NCI-H345 treated with DMSO at 0.1 percent for 48 hours (cell line): ENCODE data around the gene SCAANT1.
A peak's percentile ranks its signal among the peaks of the same experiment; 100 is the strongest.

Experiments
- DNase-seq: peaks from one replicate; lab custom pipeline; 2025; ENCODE audit not compliant: unreplicated experiment; lab: John Stamatoyannopoulos, UW

SCAANT1 gene

DNA sequence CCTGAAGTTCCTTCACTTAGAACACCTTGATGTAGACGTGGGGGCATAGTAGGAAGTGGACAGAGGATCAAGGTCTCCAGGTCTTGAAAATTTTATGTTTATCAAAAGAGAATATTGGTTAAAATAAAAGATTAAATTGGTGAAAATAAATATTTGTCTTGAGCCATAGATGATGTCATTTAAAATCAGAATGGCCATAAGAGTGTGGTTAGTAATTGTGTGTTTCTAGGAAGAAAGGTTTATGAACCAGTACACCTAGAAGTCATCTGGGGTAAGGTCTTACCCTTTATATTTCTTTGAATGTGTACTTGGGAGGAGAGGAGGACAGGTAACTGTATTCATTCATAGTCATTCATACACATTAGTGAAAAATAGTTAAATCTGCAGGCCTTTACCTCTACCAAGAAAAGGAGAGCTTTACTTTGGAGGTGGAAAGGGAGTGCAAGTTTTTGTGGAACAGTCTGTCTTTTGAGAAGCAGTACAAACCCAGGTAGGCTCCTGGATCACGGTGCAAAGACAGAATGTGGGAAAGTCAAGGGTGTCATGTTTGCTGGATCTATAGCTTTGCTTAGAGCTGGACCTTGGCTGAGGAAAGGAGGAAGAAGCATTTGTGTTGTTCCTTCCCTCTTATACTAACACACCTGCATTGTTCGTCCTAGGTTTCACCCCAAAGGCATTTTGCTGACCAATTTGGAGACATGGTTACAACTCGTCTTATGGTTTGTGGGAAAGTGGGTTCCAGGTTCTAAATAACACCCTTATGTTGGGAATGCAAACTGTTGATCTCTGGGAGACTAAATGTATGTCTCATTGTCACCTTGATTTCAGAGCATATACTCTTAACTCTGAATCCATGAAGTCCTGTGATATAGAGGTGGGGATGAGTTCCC is 6.2 kb downstream of the SCAANT1 start:
- DNase-seq: no peak

DNA sequence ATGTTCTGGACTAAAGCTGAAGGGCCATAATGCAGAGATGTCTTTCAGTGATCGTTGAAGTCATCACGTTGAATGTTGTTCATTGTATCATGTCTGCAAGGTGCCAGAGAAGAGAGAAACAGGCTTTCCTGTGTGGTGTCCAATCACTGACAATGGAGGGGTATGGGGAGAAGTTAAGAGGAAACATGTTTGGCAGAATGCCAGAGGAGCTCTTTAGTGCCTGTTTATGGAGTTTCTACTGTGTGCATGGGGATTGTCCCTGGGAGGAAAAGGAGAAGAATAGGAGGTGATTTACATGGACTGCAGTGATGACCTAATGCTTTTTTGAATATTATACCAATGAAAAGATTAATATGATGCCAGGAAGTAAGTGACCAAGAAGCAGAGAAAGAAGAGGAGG is 11.7 kb downstream of the SCAANT1 start:
- DNase-seq: peak; percentile 67

DNA sequence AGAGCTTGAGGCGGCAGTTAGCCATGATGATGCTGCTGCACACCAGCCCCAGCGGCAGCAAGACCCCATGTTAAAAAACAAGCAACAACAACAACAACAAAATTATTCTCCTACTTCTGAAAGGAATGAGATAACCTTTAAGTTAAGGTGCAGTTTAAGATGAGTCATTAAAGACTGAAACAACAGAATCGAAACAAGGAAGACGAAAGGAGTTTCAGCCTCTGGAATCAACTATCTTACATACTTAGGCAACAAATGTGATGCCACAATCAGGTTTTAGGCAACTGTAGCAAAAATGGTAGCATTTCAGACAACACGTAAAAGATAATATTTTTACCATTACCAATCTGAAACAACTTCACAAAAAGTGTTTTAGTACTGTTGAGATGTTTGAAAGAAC is 12.2 kb downstream of the SCAANT1 start:
- DNase-seq: no peak

DNA sequence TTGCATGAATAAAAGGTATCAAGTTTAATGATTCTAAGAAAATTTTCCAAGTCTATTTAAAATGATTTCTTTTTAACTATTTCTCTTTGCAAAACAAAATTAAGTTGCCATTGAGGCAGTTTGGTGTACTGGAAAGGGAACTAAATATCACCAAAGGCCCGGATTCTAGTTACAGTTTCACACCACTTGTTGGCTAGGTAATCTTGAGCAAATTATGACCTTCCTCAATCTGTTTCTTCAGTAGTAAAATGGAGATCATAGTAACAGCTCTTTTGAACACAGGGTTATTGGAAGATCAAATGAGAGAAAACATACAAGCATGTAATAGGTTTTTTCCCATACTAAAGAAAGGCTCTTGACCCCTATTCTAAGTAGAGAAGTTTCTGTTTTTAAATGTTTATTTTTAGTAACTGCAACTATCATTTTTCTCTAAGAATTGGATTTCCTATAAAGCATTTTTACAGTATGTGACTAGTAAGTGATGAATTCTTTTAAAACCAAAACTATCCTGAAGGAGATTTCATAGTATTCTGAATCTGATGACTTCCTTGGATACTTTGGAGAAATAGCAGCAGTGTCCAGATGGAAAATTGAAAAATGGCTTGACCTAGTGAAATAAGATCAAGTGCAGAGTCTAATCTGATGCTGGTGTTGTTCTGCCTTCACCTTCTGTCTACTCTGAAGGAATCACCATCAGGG is 15.7 kb downstream of the SCAANT1 start:
- DNase-seq: no peak

DNA sequence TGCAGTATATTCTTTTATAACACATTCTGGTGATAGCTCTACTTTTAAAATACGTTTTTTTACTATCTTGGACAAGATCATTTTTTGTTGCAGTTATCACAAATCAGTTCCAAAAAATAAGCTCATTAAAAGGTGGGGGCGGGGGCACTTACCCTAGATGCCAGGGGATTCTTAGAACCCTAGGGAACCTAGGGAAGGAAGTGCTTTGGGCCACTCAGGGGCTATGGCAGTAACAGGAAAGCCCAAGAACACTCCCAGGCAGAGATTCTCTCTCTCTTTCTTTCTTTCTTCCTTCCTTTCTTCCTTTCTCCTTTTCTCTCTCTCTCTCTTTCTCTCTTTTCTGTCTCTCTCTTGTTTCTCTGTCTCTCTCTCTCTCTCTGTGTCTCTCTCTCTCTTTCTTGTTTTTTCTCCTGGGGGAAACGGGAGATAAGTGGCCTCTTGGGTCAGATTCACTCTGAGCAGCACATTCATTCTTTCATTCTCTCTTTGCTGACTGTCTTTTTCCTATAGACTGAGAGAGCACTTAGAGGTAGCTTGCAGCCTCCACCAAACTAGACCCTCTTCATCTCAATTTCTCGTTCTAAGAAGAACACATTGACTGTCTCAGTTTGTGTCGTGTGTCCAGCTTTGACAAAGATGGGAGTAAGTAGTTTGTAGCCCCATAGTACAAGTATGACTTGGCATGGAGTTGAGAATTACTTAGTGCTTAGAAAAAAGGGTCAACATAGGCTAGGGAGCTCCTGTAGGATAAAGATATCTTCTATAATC is 16.6 kb downstream of the SCAANT1 start:
- no peak for DNase-seq

DNA sequence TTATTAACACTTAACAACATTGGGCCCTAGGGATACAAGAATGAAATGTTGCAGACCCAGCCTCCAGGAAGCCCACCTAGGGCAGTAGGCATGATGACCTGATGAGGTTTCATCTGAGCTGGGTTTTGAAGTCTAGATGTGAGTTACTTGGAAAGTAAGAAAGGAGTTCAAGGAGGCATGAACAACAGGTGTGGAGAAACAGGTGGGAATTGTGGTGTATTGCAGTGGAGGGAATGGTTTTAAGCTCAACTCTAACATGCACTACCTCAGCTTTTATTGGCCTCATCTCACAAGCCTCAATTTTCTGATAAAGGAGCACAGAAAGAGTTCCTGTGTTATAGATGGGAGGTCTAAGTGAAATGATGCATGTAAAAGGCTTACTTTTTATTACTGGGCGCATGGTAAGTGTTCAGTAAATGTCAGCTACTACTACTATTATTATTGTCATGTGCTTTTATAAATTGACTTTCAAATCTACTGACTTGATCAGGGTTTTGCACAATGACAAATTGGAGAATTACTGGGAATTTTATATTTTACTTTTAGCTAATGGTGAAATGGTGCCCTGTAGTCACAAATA is 19.3 kb downstream of the SCAANT1 start:
- no peak for DNase-seq

DNA sequence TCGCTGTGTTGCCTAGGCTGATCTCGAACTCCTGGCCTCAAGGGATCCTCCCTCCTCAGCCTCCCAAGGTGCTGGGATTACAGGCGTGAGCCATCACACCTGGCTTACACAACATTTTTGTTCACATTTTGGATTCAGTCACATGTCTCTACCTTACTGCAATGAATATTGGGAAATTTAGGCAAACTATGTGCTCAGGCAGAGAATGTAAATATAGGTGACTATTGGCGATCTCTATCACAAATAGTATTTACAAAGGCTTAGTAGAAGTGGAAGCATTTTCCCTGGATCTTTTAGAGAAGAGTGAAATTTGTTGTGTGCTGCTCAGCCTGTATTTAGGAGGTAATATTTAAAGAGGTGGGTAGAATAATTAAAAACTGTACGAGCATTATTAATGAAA is 20.7 kb downstream of the SCAANT1 start:
- DNase-seq: no peak

DNA sequence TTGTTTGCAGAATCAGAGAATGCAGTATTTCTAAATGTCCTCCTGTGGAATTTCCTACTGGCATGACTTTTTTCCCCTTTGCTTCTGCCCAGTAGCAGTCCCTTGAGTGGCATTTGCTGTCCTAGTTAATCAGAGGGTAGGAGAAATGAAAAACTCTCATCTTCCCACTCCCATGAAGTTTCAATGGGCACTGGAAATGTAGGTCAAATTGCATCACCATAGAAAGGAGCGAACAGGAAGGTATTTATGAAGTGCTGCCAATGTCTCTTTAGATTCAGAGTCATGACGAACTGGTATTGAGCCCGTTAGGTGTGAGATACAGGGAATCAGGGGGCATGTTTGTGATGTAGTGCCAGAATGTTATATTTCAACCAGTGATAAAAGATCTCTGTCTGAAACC is 25.3 kb downstream of the SCAANT1 start:
- no peak for DNase-seq

DNA sequence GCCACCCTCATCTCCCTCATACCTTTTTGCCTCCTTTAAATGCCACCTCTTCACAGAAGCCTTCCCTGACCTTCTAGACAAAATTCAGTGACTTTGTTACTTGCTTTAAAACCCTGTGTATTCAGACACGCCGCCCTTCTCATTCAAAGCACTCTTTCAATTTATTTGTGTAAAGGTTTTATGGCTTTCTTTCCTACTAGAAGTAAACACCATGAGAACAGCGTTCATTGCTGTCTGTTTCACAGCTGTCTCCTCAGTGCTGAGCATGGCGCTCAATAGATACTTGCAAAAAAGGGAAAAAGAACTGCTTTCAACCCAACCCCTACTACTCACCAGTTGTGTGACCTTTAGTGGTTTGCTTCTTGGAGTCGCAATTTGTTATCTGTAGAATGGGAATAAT is 31.5 kb downstream of the SCAANT1 start:
- no peak for DNase-seq

DNA sequence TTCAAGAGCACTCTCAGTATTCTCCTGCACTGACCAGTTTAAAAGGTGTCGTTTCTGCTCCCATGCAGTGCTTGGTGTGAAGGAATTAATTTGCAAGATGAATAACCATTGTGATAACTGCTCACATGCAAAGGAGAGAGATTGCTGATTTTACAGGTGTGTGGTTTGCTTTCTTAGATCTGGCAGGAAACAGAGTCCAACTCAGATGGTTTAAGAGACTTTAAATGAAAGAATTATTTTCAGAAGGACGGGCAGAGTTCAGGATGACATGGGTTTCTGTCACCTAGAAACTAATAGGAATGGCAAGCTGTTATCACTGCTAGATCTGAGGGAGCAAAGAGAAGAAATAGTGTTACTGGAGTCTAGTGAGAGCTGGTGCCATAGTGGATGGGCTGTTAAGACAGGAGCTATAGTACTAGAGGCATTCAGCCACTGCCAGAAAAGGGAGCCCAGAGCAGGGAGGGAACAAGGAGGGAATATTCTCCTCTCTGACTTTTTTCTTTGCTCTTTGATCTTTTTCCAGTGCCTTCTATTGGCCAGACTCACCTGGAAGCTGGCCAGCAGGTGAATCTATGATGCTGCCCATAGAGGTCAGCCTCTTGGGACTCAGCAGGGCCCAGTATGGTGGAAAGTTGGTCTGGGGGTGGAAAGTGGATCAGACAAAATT is 33.7 kb downstream of the SCAANT1 start:
- no peak for DNase-seq

DNA sequence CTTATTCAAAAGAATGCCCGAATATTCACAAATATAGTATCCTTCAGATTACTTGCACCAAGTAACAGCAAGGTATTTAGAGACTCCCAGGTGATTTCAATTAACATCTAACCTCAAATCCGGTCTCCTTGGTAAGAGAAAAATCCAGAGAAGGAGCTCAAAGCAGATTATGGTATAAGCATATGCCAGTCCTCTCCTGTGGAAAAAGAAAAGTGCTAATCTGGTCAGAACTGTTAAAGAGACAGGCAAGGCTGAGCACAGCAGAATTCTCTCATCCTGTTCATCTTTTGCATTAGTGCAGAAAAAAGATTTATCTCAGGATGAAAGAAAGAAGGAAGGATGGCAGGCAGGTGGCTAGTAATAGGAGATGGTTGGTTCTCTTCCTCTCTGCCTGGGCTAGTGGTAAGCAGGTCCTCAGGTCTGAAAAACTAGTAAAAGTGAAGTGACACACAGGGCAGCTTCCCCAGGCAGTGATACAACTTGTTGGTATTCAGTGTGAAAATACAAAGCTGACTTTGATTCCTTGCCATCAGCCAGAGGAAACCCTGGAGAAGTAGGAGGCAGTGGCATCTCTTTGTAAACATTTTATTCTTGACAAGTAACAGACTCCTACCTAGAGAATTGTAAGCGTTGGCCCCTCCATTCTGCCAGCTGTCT is 34.3 kb downstream of the SCAANT1 start:
- no peak for DNase-seq

DNA sequence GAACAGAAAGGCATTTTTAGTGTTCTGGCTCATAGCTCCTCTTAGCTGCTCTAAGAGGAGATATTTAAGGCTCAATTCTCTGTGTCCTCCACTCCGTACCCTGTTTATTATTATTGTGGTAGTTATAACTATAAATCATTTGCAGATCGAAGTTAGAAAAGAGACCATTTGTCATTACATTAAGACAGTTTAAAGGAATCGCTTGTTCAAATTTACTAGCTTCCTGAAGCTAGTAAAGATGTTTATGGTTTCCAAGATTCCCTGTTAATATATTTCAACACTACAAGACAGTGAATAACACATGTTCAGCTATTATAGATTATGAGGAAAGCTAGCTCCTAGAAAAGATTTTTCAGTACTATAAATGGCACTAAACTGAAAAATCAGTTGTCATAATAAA is 35.9 kb downstream of the SCAANT1 start:
- no peak for DNase-seq

DNA sequence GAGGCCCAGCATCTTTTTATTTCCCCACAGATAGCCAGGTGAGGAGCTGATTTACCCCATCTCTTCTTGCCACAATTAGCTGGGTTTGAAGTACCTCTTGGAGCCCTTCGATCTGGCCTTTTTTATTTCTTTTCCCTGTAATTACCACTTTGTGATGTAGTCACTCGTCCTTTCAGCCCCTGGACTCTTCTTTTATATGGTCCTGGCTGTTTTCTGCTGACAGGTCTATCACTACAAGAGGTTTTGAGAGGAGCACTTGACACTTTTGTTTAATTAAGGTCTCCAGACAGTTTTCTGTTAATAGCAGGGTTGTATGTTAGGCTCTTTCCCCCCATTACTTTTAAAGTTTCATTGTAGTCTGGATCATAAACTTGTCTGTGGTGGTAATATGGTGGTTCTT is 36.7 kb downstream of the SCAANT1 start:
- no peak for DNase-seq

DNA sequence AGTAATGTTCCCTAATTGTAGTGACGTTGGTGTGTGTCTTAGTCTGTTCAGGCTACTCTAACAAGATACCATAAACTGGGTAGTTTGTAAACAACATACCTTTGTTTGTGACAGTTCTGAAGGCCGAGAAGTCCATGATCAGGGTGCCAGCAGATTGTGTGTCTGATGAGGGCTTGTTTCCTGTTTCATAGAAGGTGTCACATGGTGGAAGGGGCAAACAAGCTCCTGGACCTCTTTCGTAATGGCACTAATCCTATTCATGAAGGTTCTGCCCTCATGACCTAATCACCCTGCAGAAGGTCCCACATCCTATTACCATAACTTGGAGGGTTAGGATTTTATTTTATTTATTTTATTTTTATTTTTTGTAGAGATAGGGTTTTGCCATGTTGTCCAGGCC is 37.4 kb downstream of the SCAANT1 start:
- DNase-seq: no peak

DNA sequence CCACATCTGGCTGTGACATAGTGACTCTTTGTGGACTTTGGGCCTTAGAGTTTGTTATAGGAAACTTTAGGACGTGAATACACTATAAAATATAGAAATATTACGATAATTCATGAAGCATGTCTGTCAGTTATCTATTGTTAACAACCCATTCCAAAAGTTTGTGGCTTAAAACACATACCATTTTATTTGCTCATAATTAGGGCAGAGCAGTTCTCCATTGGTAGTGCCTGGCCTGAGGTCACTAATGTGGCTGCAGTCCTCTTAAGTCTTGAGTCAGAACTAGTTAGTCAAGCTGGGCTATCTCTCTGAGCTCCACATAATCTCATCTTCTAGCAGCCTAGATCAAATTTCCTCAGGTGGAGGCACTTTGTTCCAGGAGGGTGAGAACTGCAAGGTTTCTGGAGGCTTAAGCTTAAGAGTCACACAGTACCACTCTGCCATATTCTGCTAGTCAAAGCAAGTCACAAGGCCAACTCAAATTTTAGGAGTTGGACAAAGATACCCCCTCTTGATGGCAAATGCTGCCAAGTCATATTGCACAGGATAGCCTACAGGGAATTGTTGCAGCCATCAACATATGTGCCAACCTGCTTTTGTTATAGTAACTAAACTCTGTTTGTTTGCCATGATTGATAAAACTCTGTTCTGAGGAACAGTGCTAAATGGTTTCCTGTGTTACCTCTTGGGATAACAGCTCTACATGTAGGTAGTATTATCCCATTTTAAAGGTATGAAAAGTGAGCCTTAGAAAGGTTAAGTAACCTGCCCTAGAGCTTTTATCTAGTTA is 39.9 kb downstream of the SCAANT1 start:
- no peak for DNase-seq

DNA sequence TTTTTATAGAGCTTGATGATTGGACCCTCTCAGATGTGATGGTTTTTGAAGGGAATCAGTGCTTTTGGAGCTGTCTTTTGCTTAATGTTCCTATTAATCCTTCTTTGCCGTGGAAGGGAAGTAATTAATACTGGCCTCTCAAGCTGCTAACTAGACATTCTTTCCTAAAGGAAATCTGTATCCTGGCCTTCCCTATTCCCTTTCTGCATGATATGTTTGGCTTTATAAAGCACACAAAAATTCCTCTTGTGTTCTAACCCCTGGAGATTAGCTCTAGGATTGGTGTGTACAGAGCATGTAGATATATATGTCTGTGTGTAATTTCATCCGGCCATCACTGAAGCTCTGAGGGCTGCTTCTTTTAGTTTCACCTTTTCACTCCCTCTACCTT is 41.6 kb downstream of the SCAANT1 start:
- DNase-seq: no peak

DNA sequence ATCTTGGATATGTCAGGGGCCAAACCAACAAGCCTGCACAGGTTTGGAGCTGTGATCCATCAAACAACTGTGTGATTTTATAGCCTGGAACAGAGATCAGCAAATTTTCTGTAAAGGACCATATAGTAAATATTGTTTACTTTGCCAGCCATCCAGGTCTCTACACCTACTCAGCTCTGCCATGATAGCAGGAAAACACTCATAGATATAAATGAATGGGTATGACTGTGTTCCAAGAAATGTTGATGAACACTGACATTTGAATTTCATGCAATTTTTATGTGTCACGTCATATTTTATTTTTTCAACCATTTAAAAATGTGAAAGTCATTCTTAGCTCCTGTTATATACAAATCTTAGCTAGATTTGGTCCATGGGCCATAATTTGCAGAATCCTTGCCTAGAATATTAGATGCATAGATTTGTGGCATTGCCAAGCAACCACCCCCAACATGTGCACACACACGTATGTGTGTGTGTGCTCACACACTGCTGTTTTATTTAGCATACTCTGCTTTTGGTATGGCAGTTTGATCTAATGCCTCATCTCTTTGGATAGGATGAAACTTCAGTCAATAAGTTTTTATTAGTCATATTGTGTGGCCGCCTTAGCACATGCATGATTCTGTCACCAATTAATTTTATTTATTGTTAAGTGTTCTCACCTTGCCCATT is 42.1 kb downstream of the SCAANT1 start:
- no peak for DNase-seq

DNA sequence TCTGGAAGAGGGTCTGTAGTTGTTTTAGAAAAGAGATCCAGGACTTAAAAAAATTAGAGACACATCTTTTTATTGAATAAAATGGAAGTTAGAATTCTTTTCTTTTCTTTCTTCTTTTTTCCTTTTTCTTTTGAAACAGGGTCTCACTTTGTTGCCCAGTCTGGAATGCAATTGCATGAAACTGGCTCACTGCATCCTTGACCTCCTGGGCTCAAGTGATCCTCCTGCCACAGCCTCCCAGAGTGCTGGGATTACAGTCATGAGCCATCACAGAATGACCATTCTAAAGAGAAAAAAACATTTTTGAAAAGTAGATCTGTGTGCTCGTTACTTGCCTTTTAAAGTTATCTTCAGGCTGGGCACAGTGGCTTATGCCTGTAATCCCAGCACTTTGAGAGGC is 45.0 kb downstream of the SCAANT1 start:
- no peak for DNase-seq

DNA sequence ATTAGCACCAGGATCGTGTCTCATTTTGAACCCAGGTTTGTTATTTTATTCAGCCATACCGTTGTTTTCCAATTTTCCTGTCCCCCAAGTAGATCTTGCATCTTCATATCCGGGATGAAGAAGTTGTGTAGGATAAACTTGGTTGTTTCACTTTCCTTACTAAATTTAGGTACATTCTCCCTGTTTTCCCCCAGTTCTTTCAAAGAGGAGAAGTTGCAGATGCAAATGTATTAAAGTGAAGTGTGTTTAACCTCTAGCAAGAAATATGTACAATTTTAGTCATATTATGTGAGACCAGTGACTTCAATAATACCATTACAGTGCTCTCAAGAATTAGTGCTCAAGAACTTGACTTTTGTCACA is 47.2 kb downstream of the SCAANT1 start:
- DNase-seq: no peak
